Tibial nerve (tissue), 4 donors: ENCODE results near the gene ERP27.

ENCODE experiments used
- EP300 ChIP-seq, 2 donors: sonication (generic); formaldehyde crosslinking; IDR thresholded peaks; one replicate each; pipeline ENCODE4 v1.6.1; 2017; ENCODE audit warnings: antibody characterized with exemption in 2 of 2, mild to moderate bottlenecking in 1 of 2
- TF ChIP-seq, protein P1 (sequence below), 5 experiments: fragments of 200-600 bp in 3 of 5; fragments of 450-650 bp in 2 of 5; sonication (generic) in 3 of 5; IDR thresholded peaks; one replicate each; pipeline ENCODE4 v1.5.1; 2016 to 2019; ENCODE audit warnings: antibody characterized with exemption in 5 of 5, mild to moderate bottlenecking in 3 of 5, moderate library complexity in 2 of 5

DNA sequence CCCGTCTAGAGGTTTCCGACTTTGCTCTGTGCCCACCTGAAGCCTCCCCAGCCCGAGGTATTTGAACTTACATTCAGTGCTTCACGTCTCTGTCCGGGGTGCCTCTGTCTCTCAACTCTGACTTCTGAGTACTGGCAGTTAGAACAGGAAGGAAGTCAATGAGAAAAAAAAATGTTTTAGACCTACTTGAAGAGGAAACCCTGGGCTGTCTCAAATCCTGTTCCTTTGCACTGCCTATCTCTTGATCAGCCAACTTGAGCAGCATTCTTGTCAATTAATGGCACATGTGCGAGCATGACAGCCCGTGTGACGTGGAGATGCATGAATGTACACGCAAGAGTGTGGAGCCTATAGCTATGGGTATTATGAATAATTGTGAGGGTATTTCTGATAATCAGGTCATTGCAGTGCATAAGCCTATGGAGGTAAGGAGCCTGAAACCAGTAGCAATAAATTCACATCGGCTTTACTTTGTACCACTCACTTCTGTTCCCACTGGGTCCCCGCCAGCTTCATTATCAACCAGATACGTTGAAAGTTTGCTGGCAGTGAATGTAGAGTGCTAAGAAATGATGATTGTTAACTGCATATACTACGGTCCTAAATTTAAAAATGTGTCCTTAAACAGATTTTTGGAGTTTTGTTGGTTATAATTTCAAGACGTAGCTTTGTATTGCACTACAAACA, 23.3 kb upstream of the ERP27 start, which contains the start of gene ARHGDIB:
- no peak for TF ChIP-seq EP300 (IDR thresholded peaks at IDR 0.05)
- TF ChIP-seq, protein P1, sequence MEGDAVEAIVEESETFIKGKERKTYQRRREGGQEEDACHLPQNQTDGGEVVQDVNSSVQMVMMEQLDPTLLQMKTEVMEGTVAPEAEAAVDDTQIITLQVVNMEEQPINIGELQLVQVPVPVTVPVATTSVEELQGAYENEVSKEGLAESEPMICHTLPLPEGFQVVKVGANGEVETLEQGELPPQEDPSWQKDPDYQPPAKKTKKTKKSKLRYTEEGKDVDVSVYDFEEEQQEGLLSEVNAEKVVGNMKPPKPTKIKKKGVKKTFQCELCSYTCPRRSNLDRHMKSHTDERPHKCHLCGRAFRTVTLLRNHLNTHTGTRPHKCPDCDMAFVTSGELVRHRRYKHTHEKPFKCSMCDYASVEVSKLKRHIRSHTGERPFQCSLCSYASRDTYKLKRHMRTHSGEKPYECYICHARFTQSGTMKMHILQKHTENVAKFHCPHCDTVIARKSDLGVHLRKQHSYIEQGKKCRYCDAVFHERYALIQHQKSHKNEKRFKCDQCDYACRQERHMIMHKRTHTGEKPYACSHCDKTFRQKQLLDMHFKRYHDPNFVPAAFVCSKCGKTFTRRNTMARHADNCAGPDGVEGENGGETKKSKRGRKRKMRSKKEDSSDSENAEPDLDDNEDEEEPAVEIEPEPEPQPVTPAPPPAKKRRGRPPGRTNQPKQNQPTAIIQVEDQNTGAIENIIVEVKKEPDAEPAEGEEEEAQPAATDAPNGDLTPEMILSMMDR (IDR thresholded peaks at IDR 0.05) = no peak
